LHCN-M2 (cell line): ENCODE data around the gene NR3C1. TPM values are rescaled to one million over a fixed set of nuclear protein-coding genes. Genes with fewer than 3 reads are reported as not detected.

Source experiments
- DNase-seq: peaks from one replicate; pipeline ENCODE4 v3.0.0-alpha.2; 2012; ENCODE audit warnings: low read depth
- total RNA-seq: library from RNA; depleted of rRNA; stranded (reverse); fragments of >200 nt; gene quantifications from 2 replicates; pipeline ENCODE4 v1.2.3, GENCODE V29; 2014

NR3C1 gene
- total RNA-seq, 1 experiment from 2014 or later, result 47.1 TPM

- peak; percentile 27 for DNase-seq
Observed at GRCh38 chr5:143426437-143426991, 23.0 kb upstream of the NR3C1 start.

DNA sequence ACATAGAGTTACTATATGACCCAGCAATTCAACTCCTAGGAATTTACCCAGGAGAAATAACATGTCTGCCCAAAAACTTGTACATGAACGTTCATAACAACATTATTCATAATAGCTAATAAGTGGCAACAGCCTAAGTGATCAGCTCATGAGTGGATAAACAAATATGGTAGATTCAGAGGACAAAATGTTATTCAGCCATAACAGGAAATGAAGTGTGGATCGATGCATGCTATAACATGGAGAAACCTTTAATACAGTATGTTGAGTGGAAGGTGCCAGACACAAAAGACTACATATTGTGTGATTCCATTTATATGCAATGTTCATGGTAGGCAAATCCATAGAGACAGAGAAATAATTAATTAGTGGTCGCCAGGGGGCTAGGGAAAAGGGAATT is 22.3 kb upstream of the NR3C1 start:
- no peak for DNase-seq

GRCh38 chr5:143418140-143418866 is 14.8 kb upstream of the NR3C1 start:
- no peak for DNase-seq

DNA sequence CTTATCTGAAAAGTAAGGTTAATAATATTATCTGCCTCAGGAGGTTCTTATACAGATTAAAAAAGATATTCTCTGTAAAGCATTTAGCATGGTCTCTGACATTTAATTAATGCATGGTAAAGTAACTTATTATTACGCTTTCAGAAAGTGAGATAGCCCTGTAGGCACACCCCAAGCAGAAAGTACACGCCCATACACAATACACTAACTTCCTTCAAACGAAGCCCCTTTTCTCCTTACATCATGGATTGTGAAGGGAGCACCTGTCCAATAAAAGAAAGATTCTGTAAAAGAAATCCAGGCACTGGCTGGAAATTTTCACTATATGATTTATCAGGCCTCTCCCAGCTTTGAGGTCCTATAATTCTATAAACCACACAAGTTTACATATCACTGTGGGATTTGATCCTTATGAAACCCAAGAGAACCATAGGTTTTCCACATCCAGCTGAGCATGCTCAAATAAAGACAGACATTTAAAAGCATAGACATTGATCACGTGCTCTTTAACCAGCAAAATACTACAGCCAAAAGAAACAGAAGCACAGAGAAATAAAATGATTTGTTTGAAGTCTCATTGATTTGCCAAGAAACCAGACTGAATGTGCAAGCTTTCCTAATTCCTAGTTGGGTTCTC is 14.1 kb upstream of the NR3C1 start:
- DNase-seq, result no peak

- DNase-seq, result no peak
Observed at GRCh38 chr5:143416411-143416810, 12.9 kb upstream of the NR3C1 start.

DNA sequence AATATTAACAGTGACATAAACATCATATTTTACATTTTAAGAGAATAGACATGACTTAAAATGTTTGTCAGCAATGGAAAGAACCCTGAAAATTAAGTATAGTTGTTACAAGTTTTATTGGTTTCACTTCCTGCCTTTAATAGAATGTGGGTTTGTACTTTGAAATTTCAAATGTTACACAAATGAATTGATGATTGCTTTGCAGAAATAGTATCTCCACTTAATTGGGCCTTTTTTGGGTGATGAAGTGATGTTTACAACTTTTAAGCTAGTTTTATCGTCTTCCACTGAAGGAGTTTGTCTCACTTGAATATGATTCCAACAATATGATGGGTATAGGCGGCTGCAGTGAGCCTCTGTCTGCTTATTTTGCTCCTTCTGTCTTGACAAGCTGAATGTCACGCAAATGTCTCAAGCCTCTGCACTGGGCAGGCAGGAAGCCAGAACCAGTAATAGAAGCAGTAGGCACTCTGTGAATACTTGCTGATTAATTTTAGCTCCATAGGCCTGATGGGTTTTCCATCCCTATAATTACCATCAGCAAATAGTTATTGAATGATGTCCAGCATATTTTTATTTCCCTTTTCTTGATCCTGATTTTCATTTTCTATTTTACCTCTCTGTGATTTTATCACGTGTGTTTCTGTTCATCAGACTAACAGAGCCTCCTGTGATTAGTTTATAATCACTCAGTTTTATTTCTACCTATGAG is 10.6 kb upstream of the NR3C1 start:
- DNase-seq, result no peak

- no peak for DNase-seq
Observed at GRCh38 chr5:143412661-143413342, 9.3 kb upstream of the NR3C1 start.

- no peak for DNase-seq
Observed at GRCh38 chr5:143409926-143410325, 6.4 kb upstream of the NR3C1 start.

DNA sequence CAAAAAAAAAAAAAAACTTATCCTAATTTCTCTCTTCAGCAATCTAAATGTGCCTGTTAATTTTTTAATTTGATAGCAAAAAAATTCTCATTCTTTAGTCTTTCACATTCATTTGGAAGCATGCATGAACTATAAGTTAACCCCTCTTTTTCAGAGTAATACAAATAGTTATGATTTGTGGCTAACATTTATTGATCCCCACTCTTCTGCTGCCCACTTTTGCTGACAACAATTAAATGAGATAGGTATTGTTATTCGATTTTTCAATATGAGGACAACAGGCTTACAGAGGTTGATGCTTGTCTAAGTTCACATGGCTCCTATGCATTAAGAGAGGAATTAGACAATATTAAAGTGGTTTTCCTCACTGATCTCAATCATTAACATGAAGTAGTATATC is 2.9 kb upstream of the NR3C1 start:
- no peak for DNase-seq

- DNase-seq, result no peak
Observed at GRCh38 chr5:143405849-143406098, 2.3 kb upstream of the NR3C1 start.

DNA sequence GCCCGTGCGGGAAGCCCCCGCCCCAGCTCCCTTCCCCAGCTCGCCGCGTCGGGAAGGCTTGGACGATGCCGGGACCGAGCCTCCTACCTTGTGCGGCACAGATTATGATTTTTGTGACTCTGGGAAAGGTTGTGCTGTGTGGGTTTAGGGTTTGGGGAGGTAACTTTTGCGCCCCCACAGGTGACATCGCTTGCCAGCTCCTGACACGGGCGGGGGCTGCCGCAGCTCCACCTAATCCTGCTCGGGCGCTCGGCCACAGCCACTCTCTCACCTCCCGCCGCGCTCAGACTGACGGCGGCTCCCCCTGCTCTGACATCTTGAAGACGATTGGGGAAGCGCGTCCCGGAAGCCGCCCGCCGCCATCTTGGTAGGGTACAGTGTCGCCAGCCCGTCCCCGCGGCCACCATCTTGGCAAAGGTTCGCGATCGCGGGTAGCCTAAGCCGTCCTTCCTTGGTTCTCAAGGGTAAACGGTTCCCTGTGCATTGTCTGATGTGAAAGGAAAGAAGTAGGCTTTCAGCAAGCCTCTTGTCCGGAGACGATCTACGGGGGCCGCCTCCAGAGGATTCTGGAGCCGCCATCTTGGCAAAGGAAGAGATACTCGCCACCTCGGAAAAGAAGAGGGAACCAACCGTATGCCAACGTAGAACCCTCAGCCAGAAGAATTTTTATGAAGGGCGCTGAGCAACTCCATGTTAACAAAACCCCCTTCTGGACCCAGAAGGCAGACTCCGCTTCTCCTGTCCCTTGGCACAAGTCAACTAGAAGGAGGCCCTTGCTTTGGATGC is 1.8 kb upstream of the NR3C1 start:
- DNase-seq, result peak; percentile 79

- peak; percentile 80 for DNase-seq
Observed at GRCh38 chr5:143404416-143405062, 1.1 kb upstream of the NR3C1 start.

- DNase-seq, result no peak
Observed at GRCh38 chr5:143403334-143403592, 223 bp downstream of the NR3C1 start.

- no peak for DNase-seq
Observed at GRCh38 chr5:143402553-143403333, 743 bp downstream of the NR3C1 start.

- DNase-seq, result no peak
Observed at GRCh38 chr5:143402017-143402552, 1.4 kb downstream of the NR3C1 start.

DNA sequence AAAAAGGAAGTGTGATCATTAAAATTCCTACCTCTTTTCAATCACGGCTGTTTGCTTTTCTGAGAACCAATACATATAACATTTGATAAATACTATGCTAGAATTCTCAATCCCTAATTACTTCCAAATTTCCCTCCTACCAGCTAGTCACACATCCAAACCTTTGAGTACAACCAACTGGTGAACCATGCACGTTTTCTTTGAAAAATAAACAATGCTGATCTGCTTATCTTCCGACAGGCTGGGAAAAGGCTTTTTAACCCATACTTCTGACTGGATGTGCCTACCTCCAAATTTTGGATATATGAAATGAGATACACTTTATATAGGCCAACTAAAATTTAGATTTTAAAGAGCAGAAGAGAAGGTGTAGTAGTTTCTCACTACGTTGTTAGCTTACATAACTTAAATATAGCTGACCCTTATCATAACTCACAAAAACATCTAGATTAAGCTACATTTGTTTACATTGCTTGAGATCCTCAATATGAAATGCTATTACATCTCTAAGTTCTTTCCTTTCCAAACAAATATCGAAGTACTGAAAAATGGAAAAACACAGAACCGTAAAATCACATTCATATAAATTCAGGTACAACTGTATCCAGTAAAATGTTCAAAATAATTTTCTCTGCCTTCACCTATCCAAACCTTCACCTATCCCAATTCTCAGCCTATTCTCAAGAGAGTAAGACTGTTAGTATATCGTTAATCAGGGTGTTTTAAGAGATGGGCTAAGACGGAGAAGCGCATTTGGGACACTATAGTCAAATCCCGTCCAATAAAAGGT is 2.1 kb downstream of the NR3C1 start:
- no peak for DNase-seq

- peak; percentile 69 for DNase-seq
Observed at GRCh38 chr5:143400541-143401226, 2.8 kb downstream of the NR3C1 start.
